CD14-positive monocyte (primary cell): ENCODE measurements around the gene CTNNBL1. TPM values are rescaled to one million over a fixed set of nuclear protein-coding genes. Genes with fewer than 3 reads are reported as not detected.

Experiments
- DNase-seq, 3 donors: peaks; one replicate each; pipeline ENCODE4 v3.0.0-alpha.2; 2011 to 2022
- H2AFZ ChIP-seq: 2 replicates; pipeline ENCODE4 v1.6.0; 2012; ENCODE audit warnings: mild to moderate bottlenecking, low read depth, low read length, inconsistent platforms; ENCODE audit not compliant: insufficient read depth, poor library complexity, severe bottlenecking
- H3K27ac ChIP-seq, 2 donors: 1 replicate in 1 of 2; 2 replicates in 1 of 2; pipeline ENCODE4 v1.5.1; 2012 to 2013; ENCODE audit warnings: low read length in 2 of 2, control low read depth in 1 of 2, inconsistent platforms in 1 of 2, low read depth in 1 of 2, mild to moderate bottlenecking in 1 of 2
- H3K27me3 ChIP-seq, 2 donors: one replicate each; pipeline versions ENCODE4 v1.6.0 to v1.6.1; 2011 to 2013; ENCODE audit warnings: low read length in 2 of 2; ENCODE audit not compliant: control insufficient read depth in 2 of 2, insufficient read depth in 2 of 2
- H3K36me3 ChIP-seq, 2 donors: replicated peaks in 1 of 2; 1 replicate in 1 of 2; 2 replicates in 1 of 2; pipeline versions ENCODE4 v1.5.1 to v1.6.1; 2012 to 2013; ENCODE audit warnings: low read length in 2 of 2, control low read depth in 1 of 2, inconsistent platforms in 1 of 2, mild to moderate bottlenecking in 1 of 2; ENCODE audit not compliant: insufficient read depth in 2 of 2, control insufficient read depth in 1 of 2
- H3K4me1 ChIP-seq, 2 donors: 1 replicate in 1 of 2; 2 replicates in 1 of 2; pipeline versions ENCODE4 v1.5.1 to v1.6.1; 2012 to 2013; ENCODE audit warnings: low read length in 2 of 2, control low read depth in 1 of 2, inconsistent platforms in 1 of 2, mild to moderate bottlenecking in 1 of 2, moderate library complexity in 1 of 2; ENCODE audit not compliant: insufficient read depth in 2 of 2, control insufficient read depth in 1 of 2
- H3K4me2 ChIP-seq: replicated peaks from 2 replicates; pipeline ENCODE3; 2012; ENCODE audit warnings: low read length, moderate library complexity, mild to moderate bottlenecking; ENCODE audit not compliant: poor library complexity, severe bottlenecking; ENCODE audit errors: extremely low read depth
- H3K4me3 ChIP-seq, 3 experiments: fragments of 200-600 bp in 1 of 3; sonication (generic) in 1 of 3; replicated peaks in 1 of 3; 1 replicate in 2 of 3; 2 replicates in 1 of 3; pipeline ENCODE4 v1.5.1; 2011 to 2013; ENCODE audit warnings: low read length in 3 of 3, mild to moderate bottlenecking in 3 of 3, control low read depth in 2 of 3, low read depth in 2 of 3, inconsistent platforms in 1 of 3, moderate library complexity in 1 of 3
- H3K79me2 ChIP-seq: 2 replicates; pipeline ENCODE4 v1.6.0; 2012; ENCODE audit warnings: mild to moderate bottlenecking, control low read depth, inconsistent platforms, low read length, moderate library complexity; ENCODE audit not compliant: insufficient read depth
- H3K9ac ChIP-seq: 2 replicates; pipeline ENCODE4 v1.6.0; 2017; ENCODE audit warnings: low read length, mild to moderate bottlenecking; ENCODE audit not compliant: insufficient read depth, poor library complexity, severe bottlenecking
- H3K9me3 ChIP-seq, 2 donors: replicated peaks in 1 of 2; 1 replicate in 1 of 2; 2 replicates in 1 of 2; pipeline versions ENCODE4 v1.5.1 to v1.6.1; 2012 to 2013; ENCODE audit warnings: low read length in 2 of 2, control low read depth in 1 of 2; ENCODE audit not compliant: control insufficient read depth in 1 of 2, insufficient read depth in 1 of 2
- H4K20me1 ChIP-seq: 2 replicates; pipeline ENCODE4 v1.6.0; 2012; ENCODE audit warnings: mild to moderate bottlenecking, low read length, control low read depth, moderate library complexity; ENCODE audit not compliant: insufficient read depth
- H3K27ac Mint-ChIP-seq, 7 donors: one replicate each; pipeline ENCODE4 v1.8.0; 2020; ENCODE audit warnings: mild to moderate bottlenecking in 7 of 7, mixed read lengths in 7 of 7, moderate library complexity in 6 of 7, inconsistent platforms in 2 of 7
- H3K27me3 Mint-ChIP-seq, 3 donors: one replicate each; pipeline ENCODE4 v1.8.0; 2021 to 2022; ENCODE audit warnings: low read depth in 3 of 3, mild to moderate bottlenecking in 3 of 3, mixed read lengths in 3 of 3, moderate library complexity in 3 of 3, inconsistent platforms in 1 of 3
- H3K36me3 Mint-ChIP-seq, 2 donors: one replicate each; pipeline ENCODE4 v1.8.0; 2020; ENCODE audit warnings: mixed read lengths in 2 of 2, inconsistent platforms in 1 of 2, mild to moderate bottlenecking in 1 of 2
- H3K4me1 Mint-ChIP-seq: one replicate; pipeline ENCODE4 v1.8.0; 2020; ENCODE audit warnings: mild to moderate bottlenecking, mixed read lengths
- H3K4me3 Mint-ChIP-seq, 2 donors: one replicate each; pipeline ENCODE4 v1.8.0; 2020; ENCODE audit warnings: mild to moderate bottlenecking in 2 of 2, mixed read lengths in 2 of 2, moderate library complexity in 1 of 2
- H3K9me3 Mint-ChIP-seq, 7 donors: one replicate each; pipeline ENCODE4 v1.8.0; 2020 to 2022; ENCODE audit warnings: mixed read lengths in 7 of 7, mild to moderate bottlenecking in 6 of 7, moderate library complexity in 6 of 7, inconsistent platforms in 2 of 7
- WGBS: methylation state at CpG from one replicate; pipeline ENCODE4 v1.1.5; 2013; ENCODE audit warnings: missing lambda C conversion rate; ENCODE audit not compliant: insufficient coverage; 5-methylcytosine and 5-hydroxymethylcytosine counted together
- intact Hi-C, 2 donors: fragments of 100-400 bp; cut with micrococcal nuclease; formaldehyde crosslinking; loops; one replicate each; pipeline versions ENCODE4 v1.15.0 to v1.15.1; 2023
- polyA plus RNA-seq, 3 donors: library from polyadenylated mRNA; depleted of rRNA in 1 of 3; unstranded in 2 of 3; stranded (reverse) in 1 of 3; fragments of 300-500 nt in 2 of 3; fragments of >200 nt in 1 of 3; fragmentation: Illumina TruSeq in 2 of 3; gene quantifications; 1 replicate in 2 of 3; 2 replicates in 1 of 3; pipeline ENCODE4 v1.2.3, GENCODE V29; 2012 to 2021
- TF ChIP-seq, protein P1 (sequence below): fragments of 200-600 bp; IDR thresholded peaks from one replicate; pipeline ENCODE4 v1.8.0; 2022; ENCODE audit warnings: antibody characterized with exemption, mild to moderate bottlenecking

The CTNNBL1 gene
- polyA plus RNA-seq, 3 donors: 35.5 to 83.2 (median 77.3) TPM

DNA sequence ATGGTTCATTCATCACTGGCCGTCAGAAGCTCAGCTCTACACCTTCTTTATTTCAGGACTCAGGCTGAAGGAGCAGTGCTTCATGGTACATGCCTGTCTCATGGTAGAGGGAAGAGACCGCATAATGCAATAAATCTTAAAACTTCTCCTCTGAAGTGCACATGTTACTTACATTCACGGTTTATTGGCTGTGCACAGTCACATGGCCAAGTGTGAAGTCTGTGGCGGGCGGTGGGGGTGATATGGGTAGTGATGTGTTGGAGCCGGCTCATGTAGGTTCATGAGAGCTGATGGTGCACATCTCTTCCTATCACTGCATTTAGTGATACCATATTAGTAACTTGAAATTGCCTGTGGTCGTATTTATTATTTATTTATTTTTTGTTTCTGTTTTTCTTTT is 102.9 kb downstream of the CTNNBL1 start:
- Histone ChIP-seq H3K27me3 (no peaks in the 10 kb centered on the region), H3K4me1 (no peaks in the 10 kb centered on the region), H3K27ac (no peak overlapping the region), H3K36me3 (peaks cover 20 to 82% of the 10 kb centered on the region in 2 donors), H4K20me1 (no peaks in the 10 kb centered on the region), H3K9ac (no peak overlapping the region), H3K4me2 (no peak overlapping the region), H3K4me3 (no peak overlapping the region), H2AFZ (no peak overlapping the region), H3K9me3 (no peaks in the 10 kb centered on the region), H3K79me2 (no peaks in the 10 kb centered on the region)
- no peak overlapping the region for H3K27ac Mint-ChIP-seq
- no peak overlapping the region for H3K4me3 Mint-ChIP-seq
- WGBS: no CpG with 5 or more reads among the region's 7 CpGs
- TF ChIP-seq, protein P1, sequence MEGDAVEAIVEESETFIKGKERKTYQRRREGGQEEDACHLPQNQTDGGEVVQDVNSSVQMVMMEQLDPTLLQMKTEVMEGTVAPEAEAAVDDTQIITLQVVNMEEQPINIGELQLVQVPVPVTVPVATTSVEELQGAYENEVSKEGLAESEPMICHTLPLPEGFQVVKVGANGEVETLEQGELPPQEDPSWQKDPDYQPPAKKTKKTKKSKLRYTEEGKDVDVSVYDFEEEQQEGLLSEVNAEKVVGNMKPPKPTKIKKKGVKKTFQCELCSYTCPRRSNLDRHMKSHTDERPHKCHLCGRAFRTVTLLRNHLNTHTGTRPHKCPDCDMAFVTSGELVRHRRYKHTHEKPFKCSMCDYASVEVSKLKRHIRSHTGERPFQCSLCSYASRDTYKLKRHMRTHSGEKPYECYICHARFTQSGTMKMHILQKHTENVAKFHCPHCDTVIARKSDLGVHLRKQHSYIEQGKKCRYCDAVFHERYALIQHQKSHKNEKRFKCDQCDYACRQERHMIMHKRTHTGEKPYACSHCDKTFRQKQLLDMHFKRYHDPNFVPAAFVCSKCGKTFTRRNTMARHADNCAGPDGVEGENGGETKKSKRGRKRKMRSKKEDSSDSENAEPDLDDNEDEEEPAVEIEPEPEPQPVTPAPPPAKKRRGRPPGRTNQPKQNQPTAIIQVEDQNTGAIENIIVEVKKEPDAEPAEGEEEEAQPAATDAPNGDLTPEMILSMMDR: no peak
- H3K27me3 Mint-ChIP-seq: peaks cover 0 to 1% (median 0%) of the 10 kb centered on the region in 3 donors
- peaks cover 45 to 56% of the 10 kb centered on the region in 2 donors for H3K36me3 Mint-ChIP-seq
- H3K4me1 Mint-ChIP-seq: peaks cover 4% of the 10 kb centered on the region
- intact Hi-C loops: no loop called here
- DNase-seq: no peak
- peaks cover 0 to 5% (median 3%) of the 10 kb centered on the region in 7 donors for H3K9me3 Mint-ChIP-seq

DNA sequence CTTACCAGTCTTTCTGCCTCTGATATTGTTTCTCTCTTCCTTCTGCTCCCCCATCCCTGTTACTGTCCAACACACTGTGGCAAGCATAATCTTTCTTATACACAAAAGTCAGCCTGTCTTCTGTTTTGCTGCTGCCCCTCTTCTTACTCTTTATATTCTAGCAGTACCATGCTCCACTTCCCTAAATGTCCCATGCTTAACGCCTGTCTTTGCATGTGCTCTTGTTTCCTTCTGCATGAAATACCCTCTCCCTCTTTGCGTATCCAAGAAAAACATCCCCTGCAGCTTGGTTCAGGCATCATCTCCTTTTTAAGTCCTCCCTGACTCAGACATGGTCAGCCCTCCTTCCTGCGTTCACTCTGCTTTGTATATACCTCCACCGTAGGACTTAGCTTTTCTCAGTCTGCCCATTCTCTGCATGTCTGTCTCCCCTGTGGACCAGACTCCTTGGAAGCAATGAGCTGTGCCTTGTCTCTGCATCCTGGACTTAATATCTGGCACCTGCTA is 103.9 kb downstream of the CTNNBL1 start:
- H3K4me2 ChIP-seq: no peak overlapping the region
- TF ChIP-seq, protein P1: no peak
- peaks cover under 1 to 1% of the 10 kb centered on the region in 2 donors for H3K4me1 ChIP-seq
- Mint-ChIP-seq H3K27ac (no peak overlapping the region), H3K36me3 (peaks cover 40 to 51% of the 10 kb centered on the region in 2 donors), H3K4me1 (peaks cover 10% of the 10 kb centered on the region), H3K27me3 (no peaks in the 10 kb centered on the region), H3K4me3 (no peak overlapping the region), H3K9me3 (peaks cover 0 to 2% (median 0%) of the 10 kb centered on the region in 7 donors)
- no peak overlapping the region for H2AFZ ChIP-seq
- H3K27me3 ChIP-seq: no peaks in the 10 kb centered on the region
- WGBS: 80% methylated on average over 3 of the region's 4 CpGs
- no peaks in the 10 kb centered on the region for H3K9me3 ChIP-seq
- H3K36me3 ChIP-seq: peaks cover 20 to 74% of the 10 kb centered on the region in 2 donors
- no peak overlapping the region for H3K4me3 ChIP-seq
- no peak for DNase-seq
- intact Hi-C loops: no loop called here
- H3K9ac ChIP-seq: no peak overlapping the region
- H3K79me2 ChIP-seq: no peaks in the 10 kb centered on the region
- no peak overlapping the region for H3K27ac ChIP-seq
- no peaks in the 10 kb centered on the region for H4K20me1 ChIP-seq
